Bronchial epithelial cell (primary cell): ENCODE results near the gene SEMA4C. TPM values are rescaled to one million over a fixed set of nuclear protein-coding genes. Genes with fewer than 3 reads are reported as not detected.

Experiments used
- DNase-seq: peaks from one replicate; pipeline ENCODE4 v3.0.0-alpha.2; 2010; ENCODE audit warnings: low read depth
- FAIRE-seq: peaks from 2 replicates; lab custom pipeline; 2011; peaks lifted over from hg19 to GRCh38; lab: Jason Lieb, UNC
- H3K27me3 ChIP-seq: 2 replicates; pipeline ENCODE4 v1.5.1; 2011; ENCODE audit warnings: low read length; ENCODE audit not compliant: control insufficient read depth, insufficient read depth
- H3K36me3 ChIP-seq: 2 replicates; pipeline ENCODE4 v1.5.1; 2011; ENCODE audit warnings: low read length; ENCODE audit not compliant: control insufficient read depth, insufficient read depth
- H3K4me3 ChIP-seq: 2 replicates; pipeline ENCODE4 v1.5.1; 2011; ENCODE audit warnings: mild to moderate bottlenecking, low read depth, low read length, control low read depth
- total RNA-seq: library from RNA; depleted of rRNA; stranded (reverse); fragments of >200 nt; gene quantifications from 2 replicates; pipeline ENCODE4 v1.2.1, GENCODE V29; 2014
- TF ChIP-seq, protein P1 (sequence below): IDR thresholded peaks from 2 replicates; pipeline ENCODE4 v1.5.1; 2011; ENCODE audit warnings: mild to moderate bottlenecking, moderate library complexity, low read length, control low read depth, inconsistent platforms; ENCODE audit not compliant: insufficient read depth, severe bottlenecking

Gene SEMA4C
- total RNA-seq, 1 donor from 2014 or later = 8.2 TPM

DNA sequence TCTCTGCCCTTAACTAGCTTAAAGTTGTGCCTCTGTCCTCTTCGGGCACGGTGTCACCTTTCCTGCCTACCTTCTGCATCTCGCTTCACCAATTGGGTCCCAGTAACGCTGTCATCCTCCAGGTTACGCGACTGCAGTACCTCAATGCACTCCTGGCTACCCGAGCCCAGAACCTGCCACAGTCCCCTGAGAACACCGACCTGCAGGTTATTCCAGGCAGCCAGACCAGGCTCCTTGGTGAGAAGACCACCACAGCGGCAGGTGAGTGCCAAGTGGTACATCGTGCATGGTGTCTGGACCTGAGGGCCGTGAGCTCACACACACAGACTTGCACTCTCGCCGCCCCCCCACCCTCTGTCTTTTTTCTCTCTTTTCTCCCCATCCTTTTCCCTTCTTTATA lies 41.0 kb downstream of the SEMA4C start:
- TF ChIP-seq, protein P1, sequence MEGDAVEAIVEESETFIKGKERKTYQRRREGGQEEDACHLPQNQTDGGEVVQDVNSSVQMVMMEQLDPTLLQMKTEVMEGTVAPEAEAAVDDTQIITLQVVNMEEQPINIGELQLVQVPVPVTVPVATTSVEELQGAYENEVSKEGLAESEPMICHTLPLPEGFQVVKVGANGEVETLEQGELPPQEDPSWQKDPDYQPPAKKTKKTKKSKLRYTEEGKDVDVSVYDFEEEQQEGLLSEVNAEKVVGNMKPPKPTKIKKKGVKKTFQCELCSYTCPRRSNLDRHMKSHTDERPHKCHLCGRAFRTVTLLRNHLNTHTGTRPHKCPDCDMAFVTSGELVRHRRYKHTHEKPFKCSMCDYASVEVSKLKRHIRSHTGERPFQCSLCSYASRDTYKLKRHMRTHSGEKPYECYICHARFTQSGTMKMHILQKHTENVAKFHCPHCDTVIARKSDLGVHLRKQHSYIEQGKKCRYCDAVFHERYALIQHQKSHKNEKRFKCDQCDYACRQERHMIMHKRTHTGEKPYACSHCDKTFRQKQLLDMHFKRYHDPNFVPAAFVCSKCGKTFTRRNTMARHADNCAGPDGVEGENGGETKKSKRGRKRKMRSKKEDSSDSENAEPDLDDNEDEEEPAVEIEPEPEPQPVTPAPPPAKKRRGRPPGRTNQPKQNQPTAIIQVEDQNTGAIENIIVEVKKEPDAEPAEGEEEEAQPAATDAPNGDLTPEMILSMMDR = no peak
- Histone ChIP-seq H3K4me3 (no peak overlapping the region), H3K27me3 (no peaks in the 10 kb centered on the region), H3K36me3 (peaks cover 17% of the 10 kb centered on the region)
- DNase-seq (no peak), FAIRE-seq (no peak)

DNA sequence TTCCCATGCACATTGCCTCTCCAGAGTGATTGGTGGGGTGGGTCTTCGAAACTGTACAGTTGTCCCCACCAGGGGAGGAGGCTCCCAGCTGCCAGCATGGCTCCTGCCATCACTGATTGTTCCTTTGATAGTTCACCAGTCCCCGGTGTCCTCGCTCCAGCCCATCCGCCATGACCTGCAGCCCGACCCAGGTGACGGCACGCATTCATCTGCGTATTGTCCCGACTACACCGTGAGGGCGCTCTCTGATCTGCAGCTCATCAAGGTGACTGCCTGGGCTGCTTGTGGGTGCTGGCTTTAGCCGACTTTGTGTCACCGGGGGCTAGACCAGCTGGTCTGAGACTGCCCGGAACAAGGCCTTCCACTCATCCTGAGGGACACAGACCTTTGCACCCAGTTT lies 41.4 kb downstream of the SEMA4C start:
- no peak for FAIRE-seq
- DNase-seq = no peak
- Histone ChIP-seq H3K4me3 (no peak overlapping the region), H3K36me3 (peaks cover 17% of the 10 kb centered on the region), H3K27me3 (no peaks in the 10 kb centered on the region)
- TF ChIP-seq, protein P1 = no peak

DNA sequence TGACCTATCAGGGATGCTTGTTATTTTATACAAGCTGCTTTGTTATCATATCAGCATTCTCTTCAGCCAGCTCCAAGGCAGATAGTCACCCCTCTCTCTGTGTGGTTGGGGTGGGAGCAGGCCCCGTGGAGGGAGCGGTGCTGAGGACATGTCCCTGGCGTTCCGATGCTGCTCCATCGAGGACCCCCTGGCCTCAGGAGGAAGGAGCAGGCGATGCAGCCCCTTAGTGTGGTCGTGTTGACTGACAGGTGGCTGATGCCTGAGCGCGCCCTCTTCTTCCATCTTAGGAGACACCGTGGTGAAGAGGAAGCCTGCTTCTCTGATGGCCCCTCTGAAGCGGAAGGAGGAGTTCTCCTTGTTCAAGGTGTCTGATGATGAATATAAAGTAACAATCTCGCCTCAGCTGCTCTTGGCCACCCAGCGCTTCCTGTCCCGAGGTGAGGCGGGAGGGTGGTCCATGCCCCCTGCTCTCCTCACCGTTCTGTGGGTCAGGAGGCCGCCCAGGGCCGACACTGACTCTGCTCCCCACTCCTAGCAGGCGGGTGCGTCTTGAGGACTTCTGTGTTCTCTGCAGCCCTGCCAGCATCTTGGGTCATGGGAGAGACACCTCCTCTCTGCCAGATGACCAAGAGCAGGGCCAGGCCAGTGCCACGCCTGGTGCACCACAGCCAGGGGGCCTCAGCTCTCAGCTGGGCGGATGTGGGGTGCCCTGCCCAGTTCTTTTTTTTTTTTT lies 43.2 kb downstream of the SEMA4C start:
- DNase-seq (no peak), FAIRE-seq (no peak)
- H3K27me3 ChIP-seq = no peaks in the 10 kb centered on the region
- H3K4me3 ChIP-seq = no peak overlapping the region
- peaks cover 16% of the 10 kb centered on the region for H3K36me3 ChIP-seq
- TF ChIP-seq, protein P1 = no peak

DNA sequence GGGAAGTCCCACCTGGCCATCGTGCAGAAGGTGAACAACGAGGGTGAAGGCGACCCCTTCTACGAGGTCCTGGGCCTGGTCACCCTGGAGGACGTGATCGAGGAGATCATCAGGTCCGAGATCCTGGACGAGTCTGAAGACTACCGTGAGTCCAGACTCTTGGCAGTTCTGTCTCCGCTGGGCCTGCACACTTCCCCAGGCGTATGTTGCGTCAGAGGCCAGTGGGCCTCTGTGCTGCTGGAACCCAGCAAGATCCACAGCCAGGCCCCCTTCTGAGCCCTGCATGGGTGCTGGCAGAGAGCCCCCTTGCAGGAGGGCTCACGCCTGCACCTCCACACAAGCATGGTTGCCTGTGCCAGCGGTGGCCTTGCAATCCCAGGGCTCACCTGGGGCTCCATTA lies 44.8 kb downstream of the SEMA4C start:
- no peak for DNase-seq
- Histone ChIP-seq H3K4me3 (no peak overlapping the region), H3K27me3 (no peaks in the 10 kb centered on the region), H3K36me3 (peaks cover 16% of the 10 kb centered on the region)
- no peak for FAIRE-seq
- TF ChIP-seq, protein P1 = no peak

DNA sequence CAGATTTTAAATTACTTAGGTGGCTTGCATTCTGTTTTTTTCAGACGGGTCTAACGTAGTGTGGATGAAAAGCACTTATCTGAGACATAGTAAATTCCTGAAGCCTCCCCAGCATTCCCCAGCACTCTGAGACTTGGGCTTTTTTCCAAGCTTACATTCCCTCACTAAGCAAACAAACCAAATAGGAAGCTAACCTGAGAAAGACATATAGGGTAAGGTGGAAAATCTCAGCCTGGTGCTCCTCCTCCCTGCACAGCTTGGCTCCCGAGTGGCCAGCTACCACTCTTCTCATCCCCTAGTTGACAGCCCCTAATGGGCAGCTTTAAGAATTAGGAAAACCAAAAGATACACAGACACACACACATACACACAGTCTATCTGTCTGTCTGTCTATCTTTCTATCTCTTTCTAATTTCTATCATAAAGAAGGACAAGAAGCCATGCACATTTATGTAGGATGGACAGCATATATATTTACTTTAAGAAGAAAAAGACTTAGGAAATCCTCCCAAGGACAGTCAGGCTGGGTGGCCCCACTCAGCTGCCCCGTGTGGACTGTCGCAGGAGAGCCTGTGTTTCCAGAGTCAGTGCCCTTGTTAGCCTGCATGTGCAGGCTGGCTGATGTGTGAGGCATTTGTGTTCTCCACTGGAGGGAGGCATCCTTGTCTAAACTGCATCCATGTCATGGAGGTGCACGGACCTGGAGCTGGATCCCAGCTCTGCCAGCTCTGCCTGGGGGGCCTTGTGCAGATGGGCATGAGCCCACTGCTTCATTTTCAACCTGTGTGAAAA lies 45.6 kb downstream of the SEMA4C start:
- no peak for FAIRE-seq
- Histone ChIP-seq H3K27me3 (no peaks in the 10 kb centered on the region), H3K36me3 (peaks cover 16% of the 10 kb centered on the region), H3K4me3 (no peak overlapping the region)
- TF ChIP-seq, protein P1 = no peak
- DNase-seq = peak; percentile 34
